Type B pancreatic cell (in vitro differentiated cells): ENCODE measurements around the gene EIPR1. TPM values are rescaled to one million over a fixed set of nuclear protein-coding genes. Genes with fewer than 3 reads are reported as not detected.

Source experiments
- DNase-seq: peaks from one replicate; pipeline ENCODE4 v3.0.0; 2021; ENCODE audit warnings: mixed read lengths; ENCODE audit not compliant: unreplicated experiment; ENCODE audit errors: extremely low spot score
- H3K27ac Mint-ChIP-seq: 2 replicates; pipeline ENCODE4 v1.8.0; 2021; ENCODE audit warnings: mild to moderate bottlenecking, mixed read lengths
- H3K27me3 Mint-ChIP-seq: 2 replicates; pipeline ENCODE4 v1.8.0; 2021; ENCODE audit warnings: mixed read lengths
- H3K36me3 Mint-ChIP-seq: 2 replicates; pipeline ENCODE4 v1.8.0; 2021; ENCODE audit warnings: mixed read lengths
- H3K4me1 Mint-ChIP-seq: one replicate; pipeline ENCODE4 v1.8.0; 2021; ENCODE audit warnings: mixed read lengths; ENCODE audit not compliant: unreplicated experiment
- H3K4me3 Mint-ChIP-seq: 2 replicates; pipeline ENCODE4 v1.8.0; 2021; ENCODE audit warnings: mild to moderate bottlenecking, mixed read lengths
- H3K9me3 Mint-ChIP-seq: 2 replicates; pipeline ENCODE4 v1.8.0; 2021; ENCODE audit warnings: mixed read lengths
- CTCF ChIP-seq: fragments of 200-600 bp; sonication (generic); conservative IDR thresholded peaks from 2 replicates; pipeline ENCODE4 v1.5.0; 2021; ENCODE audit warnings: antibody characterized with exemption, mild to moderate bottlenecking
- total RNA-seq: library from RNA; stranded (reverse); gene quantifications from 2 replicates; pipeline ENCODE4 v1.2.1, GENCODE V29; 2021; ENCODE audit warnings: low replicate concordance

The EIPR1 gene
- total RNA-seq, 1 donor from 2014 or later = 24.9 TPM

- Mint-ChIP-seq H3K36me3 (peaks cover 16% of the 10 kb centered on the region), H3K27ac (no peak overlapping the region), H3K9me3 (no peaks in the 10 kb centered on the region), H3K4me3 (no peak overlapping the region), H3K27me3 (no peaks in the 10 kb centered on the region), H3K4me1 (no peaks in the 10 kb centered on the region)
- DNase-seq = no peak
- TF ChIP-seq CTCF = no peak
These were observed 55.2 kb downstream of the EIPR1 start for GRCh38 chr2:3322311-3322970.

GRCh38 chr2:3321825-3322224, 55.8 kb downstream of the EIPR1 start:
- Mint-ChIP-seq H3K4me3 (no peak overlapping the region), H3K27ac (no peak overlapping the region), H3K27me3 (no peaks in the 10 kb centered on the region), H3K36me3 (peaks cover 15% of the 10 kb centered on the region), H3K9me3 (no peaks in the 10 kb centered on the region), H3K4me1 (no peaks in the 10 kb centered on the region)
- no peak for DNase-seq
- no peak for TF ChIP-seq CTCF

- no peak for DNase-seq
- Mint-ChIP-seq H3K27ac (no peak overlapping the region), H3K4me1 (no peaks in the 10 kb centered on the region), H3K9me3 (no peaks in the 10 kb centered on the region), H3K27me3 (no peaks in the 10 kb centered on the region), H3K36me3 (peaks cover 11% of the 10 kb centered on the region), H3K4me3 (no peak overlapping the region)
- TF ChIP-seq CTCF = no peak
These were observed 56.6 kb downstream of the EIPR1 start for GRCh38 chr2:3320910-3321605.

GRCh38 chr2:3319745-3320566, 57.7 kb downstream of the EIPR1 start:
- DNase-seq = no peak
- Mint-ChIP-seq H3K27ac (no peak overlapping the region), H3K36me3 (peaks cover 11% of the 10 kb centered on the region), H3K4me1 (no peaks in the 10 kb centered on the region), H3K27me3 (no peaks in the 10 kb centered on the region), H3K9me3 (no peaks in the 10 kb centered on the region), H3K4me3 (no peak overlapping the region)
- no peak for TF ChIP-seq CTCF

GRCh38 chr2:3319134-3319533, 58.5 kb downstream of the EIPR1 start:
- no peak for DNase-seq
- no peak for TF ChIP-seq CTCF
- Mint-ChIP-seq H3K36me3 (peaks cover 11% of the 10 kb centered on the region), H3K4me3 (no peak overlapping the region), H3K4me1 (peaks cover 4% of the 10 kb centered on the region), H3K9me3 (no peaks in the 10 kb centered on the region), H3K27me3 (no peaks in the 10 kb centered on the region), H3K27ac (no peak overlapping the region)
